Measurements from ENCODE around the gene SF3A1. TPM values are rescaled to one million over a fixed set of nuclear protein-coding genes. Genes with fewer than 3 reads are reported as not detected.

The SF3A1 gene
- total and polyA plus RNA-seq, 9 of the 15 experiments (the other 6 are each of a cell fraction or from before 2014, with no cell fraction given), result 6.7 to 228 (median 13.0) TPM

DNA sequence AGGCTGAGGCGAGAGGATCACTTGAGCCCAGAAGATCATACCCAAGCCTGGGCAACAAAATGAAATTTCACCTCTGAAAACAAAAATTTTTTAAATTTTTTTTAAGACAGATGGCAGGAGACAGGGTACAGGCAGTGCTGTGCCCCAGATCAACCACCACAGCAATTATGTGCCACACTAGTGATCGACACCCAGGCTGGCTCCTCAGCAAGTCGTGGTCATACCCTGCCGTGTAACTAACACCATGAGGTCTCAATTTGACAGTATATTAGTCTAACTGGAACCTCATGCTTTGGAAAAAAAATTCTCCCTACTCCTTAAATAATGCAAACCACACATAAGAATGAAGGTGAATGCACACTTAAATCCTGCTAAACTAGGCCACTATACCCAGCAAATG is 8.3 kb downstream of the SF3A1 start (continued):
- TF ChIP-seq POLR2B (IDR thresholded peaks at IDR 0.05; ENCODE audit: low read depth, partially characterized antibody) (no peak), ELF1 (tag; IDR thresholded peaks at IDR 0.05) (no peak), KDM1A (IDR thresholded peaks at IDR 0.05) (no peak), ZBTB8A (IDR thresholded peaks at IDR 0.05; ENCODE audit: partially characterized antibody) (no peak), DIDO1 (tag; IDR thresholded peaks at IDR 0.05; ENCODE audit: low read depth) (no peak), FUS (optimal IDR thresholded peaks at IDR 0.05; ENCODE audit: low read depth, low read length) (no peak)
- TF ChIP-seq, protein P1, sequence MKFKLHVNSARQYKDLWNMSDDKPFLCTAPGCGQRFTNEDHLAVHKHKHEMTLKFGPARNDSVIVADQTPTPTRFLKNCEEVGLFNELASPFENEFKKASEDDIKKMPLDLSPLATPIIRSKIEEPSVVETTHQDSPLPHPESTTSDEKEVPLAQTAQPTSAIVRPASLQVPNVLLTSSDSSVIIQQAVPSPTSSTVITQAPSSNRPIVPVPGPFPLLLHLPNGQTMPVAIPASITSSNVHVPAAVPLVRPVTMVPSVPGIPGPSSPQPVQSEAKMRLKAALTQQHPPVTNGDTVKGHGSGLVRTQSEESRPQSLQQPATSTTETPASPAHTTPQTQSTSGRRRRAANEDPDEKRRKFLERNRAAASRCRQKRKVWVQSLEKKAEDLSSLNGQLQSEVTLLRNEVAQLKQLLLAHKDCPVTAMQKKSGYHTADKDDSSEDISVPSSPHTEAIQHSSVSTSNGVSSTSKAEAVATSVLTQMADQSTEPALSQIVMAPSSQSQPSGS (CRISPR knock-in tag; IDR thresholded peaks at IDR 0.05), result no peak
- TF ChIP-seq, protein P2, sequence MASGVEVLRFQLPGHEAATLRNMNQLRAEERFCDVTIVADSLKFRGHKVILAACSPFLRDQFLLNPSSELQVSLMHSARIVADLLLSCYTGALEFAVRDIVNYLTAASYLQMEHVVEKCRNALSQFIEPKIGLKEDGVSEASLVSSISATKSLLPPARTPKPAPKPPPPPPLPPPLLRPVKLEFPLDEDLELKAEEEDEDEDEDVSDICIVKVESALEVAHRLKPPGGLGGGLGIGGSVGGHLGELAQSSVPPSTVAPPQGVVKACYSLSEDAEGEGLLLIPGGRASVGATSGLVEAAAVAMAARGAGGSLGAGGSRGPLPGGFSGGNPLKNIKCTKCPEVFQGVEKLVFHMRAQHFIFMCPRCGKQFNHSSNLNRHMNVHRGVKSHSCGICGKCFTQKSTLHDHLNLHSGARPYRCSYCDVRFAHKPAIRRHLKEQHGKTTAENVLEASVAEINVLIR (CRISPR knock-in tag; IDR thresholded peaks at IDR 0.05), result no peak
- TF ChIP-seq, protein P3, sequence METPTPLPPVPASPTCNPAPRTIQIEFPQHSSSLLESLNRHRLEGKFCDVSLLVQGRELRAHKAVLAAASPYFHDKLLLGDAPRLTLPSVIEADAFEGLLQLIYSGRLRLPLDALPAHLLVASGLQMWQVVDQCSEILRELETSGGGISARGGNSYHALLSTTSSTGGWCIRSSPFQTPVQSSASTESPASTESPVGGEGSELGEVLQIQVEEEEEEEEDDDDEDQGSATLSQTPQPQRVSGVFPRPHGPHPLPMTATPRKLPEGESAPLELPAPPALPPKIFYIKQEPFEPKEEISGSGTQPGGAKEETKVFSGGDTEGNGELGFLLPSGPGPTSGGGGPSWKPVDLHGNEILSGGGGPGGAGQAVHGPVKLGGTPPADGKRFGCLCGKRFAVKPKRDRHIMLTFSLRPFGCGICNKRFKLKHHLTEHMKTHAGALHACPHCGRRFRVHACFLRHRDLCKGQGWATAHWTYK (CRISPR knock-in tag; IDR thresholded peaks at IDR 0.05), result no peak
- TF ChIP-seq, protein P4, sequence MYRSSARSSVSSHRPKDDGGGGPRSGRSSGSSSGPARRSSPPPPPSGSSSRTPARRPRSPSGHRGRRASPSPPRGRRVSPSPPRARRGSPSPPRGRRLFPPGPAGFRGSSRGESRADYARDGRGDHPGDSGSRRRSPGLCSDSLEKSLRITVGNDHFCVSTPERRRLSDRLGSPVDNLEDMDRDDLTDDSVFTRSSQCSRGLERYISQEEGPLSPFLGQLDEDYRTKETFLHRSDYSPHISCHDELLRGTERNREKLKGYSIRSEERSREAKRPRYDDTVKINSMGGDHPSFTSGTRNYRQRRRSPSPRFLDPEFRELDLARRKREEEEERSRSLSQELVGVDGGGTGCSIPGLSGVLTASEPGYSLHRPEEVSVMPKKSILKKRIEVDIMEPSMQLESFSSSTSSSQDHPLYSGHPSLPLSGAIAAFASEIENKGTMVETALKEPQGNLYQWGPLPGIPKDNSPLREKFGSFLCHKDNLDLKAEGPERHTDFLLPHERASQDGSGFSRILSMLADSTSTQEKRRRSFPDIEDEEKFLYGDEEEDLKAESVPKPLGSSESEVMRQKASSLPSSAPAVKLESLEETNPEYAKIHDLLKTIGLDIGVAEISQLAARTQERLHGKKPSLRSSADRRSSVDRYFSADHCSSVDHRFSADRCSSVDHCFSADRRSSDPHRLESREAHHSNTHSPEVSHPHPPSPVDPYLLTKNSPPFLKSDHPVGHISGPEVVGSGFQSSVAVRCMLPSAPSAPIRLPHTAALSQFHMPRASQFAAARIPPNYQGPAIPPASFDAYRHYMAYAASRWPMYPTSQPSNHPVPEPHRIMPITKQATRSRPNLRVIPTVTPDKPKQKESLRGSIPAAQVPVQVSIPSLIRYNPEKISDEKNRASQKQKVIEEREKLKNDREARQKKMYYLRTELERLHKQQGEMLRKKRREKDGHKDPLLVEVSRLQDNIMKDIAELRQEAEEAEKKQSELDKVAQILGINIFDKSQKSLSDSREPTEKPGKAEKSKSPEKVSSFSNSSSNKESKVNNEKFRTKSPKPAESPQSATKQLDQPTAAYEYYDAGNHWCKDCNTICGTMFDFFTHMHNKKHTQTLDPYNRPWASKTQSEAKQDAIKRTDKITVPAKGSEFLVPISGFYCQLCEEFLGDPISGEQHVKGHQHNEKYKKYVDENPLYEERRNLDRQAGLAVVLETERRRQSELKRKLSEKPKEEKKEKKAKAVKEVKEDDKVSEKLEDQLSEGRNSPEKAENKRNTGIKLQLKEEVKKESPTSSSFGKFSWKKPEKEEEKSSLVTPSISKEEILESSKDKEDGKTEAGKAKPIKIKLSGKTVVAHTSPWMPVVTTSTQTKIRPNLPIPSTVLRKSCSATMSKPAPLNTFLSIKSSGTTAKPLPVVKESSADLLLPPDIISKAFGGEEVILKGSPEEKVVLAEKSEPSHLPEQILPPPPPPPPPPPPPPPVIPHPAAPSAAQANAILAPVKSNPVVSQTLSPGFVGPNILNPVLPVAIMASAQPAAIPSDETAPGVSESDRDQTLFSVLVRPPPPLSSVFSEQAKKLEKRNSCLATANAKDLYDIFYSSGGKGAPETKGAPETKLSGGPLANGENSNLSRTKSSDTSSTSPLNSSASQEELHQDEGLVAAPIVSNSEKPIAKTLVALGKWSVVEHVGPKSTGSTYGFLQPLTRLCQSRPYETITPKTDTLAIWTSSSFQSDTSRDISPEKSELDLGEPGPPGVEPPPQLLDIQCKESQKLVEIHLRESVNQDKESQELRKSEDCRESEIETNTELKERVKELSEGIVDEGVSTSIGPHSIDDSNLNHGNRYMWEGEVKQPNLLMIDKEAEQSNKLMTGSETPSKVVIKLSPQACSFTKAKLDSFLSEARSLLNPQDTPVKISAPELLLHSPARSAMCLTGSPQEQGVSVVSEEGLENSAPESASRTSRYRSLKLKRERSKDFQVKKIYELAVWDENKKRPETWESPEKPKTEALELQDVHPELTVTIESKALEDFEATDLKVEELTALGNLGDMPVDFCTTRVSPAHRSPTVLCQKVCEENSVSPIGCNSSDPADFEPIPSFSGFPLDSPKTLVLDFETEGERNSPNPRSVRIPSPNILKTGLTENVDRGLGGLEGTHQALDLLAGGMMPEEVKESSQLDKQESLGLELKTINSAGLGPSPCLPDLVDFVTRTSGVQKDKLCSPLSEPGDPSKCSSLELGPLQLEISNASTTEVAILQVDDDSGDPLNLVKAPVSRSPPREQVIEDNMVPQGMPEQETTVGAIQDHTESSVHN (IDR thresholded peaks at IDR 0.05; ENCODE audit: borderline replicate concordance in 1 of 2, low read depth in 1 of 2), result no peak

All from K562 (cell line).